Liver (tissue), 9 donors: ENCODE results near the gene MCM10. TPM values are rescaled to one million over a fixed set of nuclear protein-coding genes. Genes with fewer than 3 reads are reported as not detected.

ENCODE experiments used
- DNase-seq: peaks from one replicate; pipeline ENCODE4 v3.0.0-alpha.2; 2017; ENCODE audit warnings: low spot score
- H3K27ac ChIP-seq, 2 donors: one replicate each; pipeline ENCODE4 v1.7.0; 2013; ENCODE audit warnings: inconsistent platforms in 2 of 2, low read length in 2 of 2, control low read depth in 1 of 2, low read depth in 1 of 2, mild to moderate bottlenecking in 1 of 2
- H3K27me3 ChIP-seq, 4 donors: one replicate each; pipeline versions ENCODE4 v1.6.1 to v1.7.0; 2013; ENCODE audit warnings: low read length in 3 of 4, inconsistent platforms in 1 of 4, mild to moderate bottlenecking in 1 of 4, moderate library complexity in 1 of 4; ENCODE audit not compliant: control insufficient read depth in 4 of 4, insufficient read depth in 4 of 4
- H3K36me3 ChIP-seq, 4 donors: one replicate each; pipeline versions ENCODE4 v1.6.1 to v1.7.0; 2013; ENCODE audit warnings: low read length in 3 of 4, mild to moderate bottlenecking in 3 of 4, low read depth in 1 of 4, moderate library complexity in 1 of 4; ENCODE audit not compliant: control insufficient read depth in 4 of 4, insufficient read depth in 3 of 4
- H3K4me1 ChIP-seq, 4 donors: one replicate each; pipeline versions ENCODE4 v1.6.1 to v1.7.0; 2013; ENCODE audit warnings: low read length in 3 of 4, mild to moderate bottlenecking in 3 of 4, moderate library complexity in 1 of 4; ENCODE audit not compliant: control insufficient read depth in 4 of 4, insufficient read depth in 4 of 4
- H3K4me3 ChIP-seq, 3 donors: one replicate each; pipeline versions ENCODE4 v1.6.1 to v1.7.0; 2013; ENCODE audit warnings: low read length in 3 of 3, control low read depth in 1 of 3, low read depth in 1 of 3, mild to moderate bottlenecking in 1 of 3
- H3K9ac ChIP-seq, 2 donors: one replicate each; pipeline ENCODE4 v1.7.0; 2013; ENCODE audit warnings: low read length in 2 of 2, mild to moderate bottlenecking in 2 of 2, moderate library complexity in 2 of 2, control low read depth in 1 of 2, low read depth in 1 of 2
- H3K9me3 ChIP-seq, 4 donors: one replicate each; pipeline versions ENCODE4 v1.6.1 to v1.7.0; 2013; ENCODE audit warnings: low read length in 3 of 4; ENCODE audit not compliant: control insufficient read depth in 4 of 4
- ATF3 ChIP-seq: IDR thresholded peaks from 2 replicates; pipeline ENCODE4 v1.6.1; 2016; ENCODE audit warnings: antibody characterized with exemption
- CTCF ChIP-seq: fragments of 150-350 bp; IDR thresholded peaks from 2 replicates; pipeline ENCODE4 v1.5.1; 2017; ENCODE audit warnings: improper control_type of control experiment, low read depth, low read length; ENCODE audit not compliant: missing input control
- EGR1 ChIP-seq, 2 donors: IDR thresholded peaks; 2 replicates each; pipeline ENCODE4 v1.6.1; 2016 to 2018; ENCODE audit warnings: antibody characterized with exemption in 2 of 2, low read depth in 2 of 2
- FOXA1 ChIP-seq: IDR thresholded peaks from 2 replicates; pipeline ENCODE4 v1.6.1; 2016; ENCODE audit warnings: antibody characterized with exemption
- FOXA2 ChIP-seq: IDR thresholded peaks from 2 replicates; pipeline ENCODE4 v1.6.1; 2016; ENCODE audit warnings: antibody characterized with exemption
- GABPA ChIP-seq, 2 donors: IDR thresholded peaks in 1 of 2; conservative IDR thresholded peaks in 1 of 2; 2 replicates each; pipeline ENCODE4 v1.6.1; 2016; ENCODE audit warnings: antibody characterized with exemption in 2 of 2, mild to moderate bottlenecking in 1 of 2, moderate library complexity in 1 of 2
- HNF4A ChIP-seq, 2 donors: conservative IDR thresholded peaks; 2 replicates each; pipeline ENCODE4 v1.6.1; 2016; ENCODE audit warnings: antibody characterized with exemption in 2 of 2, mild to moderate bottlenecking in 2 of 2
- HNF4G ChIP-seq: IDR thresholded peaks from 2 replicates; pipeline ENCODE4 v1.6.1; 2016; ENCODE audit warnings: antibody characterized with exemption
- JUND ChIP-seq, 2 donors: IDR thresholded peaks; 2 replicates each; pipeline ENCODE4 v1.6.1; 2016; ENCODE audit warnings: antibody characterized with exemption in 2 of 2
- MAX ChIP-seq: IDR thresholded peaks from 2 replicates; pipeline ENCODE4 v1.6.1; 2016; ENCODE audit warnings: antibody characterized with exemption
- NR2F2 ChIP-seq: IDR thresholded peaks from 2 replicates; pipeline ENCODE4 v1.6.1; 2016; ENCODE audit warnings: antibody characterized with exemption
- RAD21 ChIP-seq, 2 donors: IDR thresholded peaks; 2 replicates each; pipeline ENCODE4 v1.6.1; 2016; ENCODE audit warnings: antibody characterized with exemption in 2 of 2, mild to moderate bottlenecking in 2 of 2
- REST ChIP-seq: IDR thresholded peaks from 2 replicates; pipeline ENCODE4 v1.6.1; 2016; ENCODE audit warnings: antibody characterized with exemption, mild to moderate bottlenecking
- RXRA ChIP-seq, 2 donors: IDR thresholded peaks; 2 replicates each; pipeline ENCODE4 v1.6.1; 2017 to 2018; ENCODE audit warnings: antibody characterized with exemption in 2 of 2, mild to moderate bottlenecking in 1 of 2
- SP1 ChIP-seq: IDR thresholded peaks from 2 replicates; pipeline ENCODE4 v1.6.1; 2018; ENCODE audit warnings: antibody characterized with exemption, mild to moderate bottlenecking
- TAF1 ChIP-seq: conservative IDR thresholded peaks from 2 replicates; pipeline ENCODE4 v1.6.1; 2016; ENCODE audit warnings: antibody characterized with exemption, mild to moderate bottlenecking
- YY1 ChIP-seq: IDR thresholded peaks from 2 replicates; pipeline ENCODE4 v1.6.1; 2016; ENCODE audit warnings: antibody characterized with exemption, mild to moderate bottlenecking
- WGBS: extraction: QIAGEN DNeasy Blood & Tissue Kit; methylation state at CpG from one replicate; pipeline ENCODE4 v1.1.7; 2013; 5-methylcytosine and 5-hydroxymethylcytosine counted together
- polyA plus RNA-seq, 2 donors: library from polyadenylated mRNA; stranded (reverse) in 1 of 2; unstranded in 1 of 2; fragments of 200-250 nt in 1 of 2; fragments of >200 nt in 1 of 2; fragmentation: Nextera tagmentation in 1 of 2; extraction: Ambion mirVana in 1 of 2; gene quantifications; one replicate each; pipeline versions ENCODE4 v1.2.1 to v1.2.3, GENCODE V29; 2013 to 2015
- total RNA-seq, 2 donors: library from RNA; depleted of rRNA; stranded (reverse); fragments of >200 nt; gene quantifications; one replicate each; pipeline ENCODE4 v1.2.3, GENCODE V29; 2014
- TF ChIP-seq, protein P1 (sequence below): IDR thresholded peaks from 2 replicates; pipeline ENCODE4 v1.6.1; 2016; ENCODE audit warnings: antibody characterized with exemption
- donor health status: healthy.
- donor health status: healthy.
- donor health status: healthy.
- donor health status: healthy.
- donor health status: healthy.

The MCM10 gene
- total and polyA plus RNA-seq, 4 donors: under 0.01 to 10.0 (median 0.34) TPM

- no peak for DNase-seq
- no peak overlapping the region for H3K9ac ChIP-seq
- no peaks in the 10 kb centered on the region for H3K27me3 ChIP-seq
- no peak for TF ChIP-seq HNF4G
- no peak for TF ChIP-seq MAX
- TF ChIP-seq HNF4A (conservative IDR thresholded peaks at IDR 0.05): no peak
- no peak for TF ChIP-seq ATF3
- no peak for TF ChIP-seq FOXA2
- TF ChIP-seq RXRA (IDR thresholded peaks at IDR 0.05): no peak
- no peak for TF ChIP-seq RAD21 (IDR thresholded peaks at IDR 0.05)
- no peak for TF ChIP-seq CTCF
- no peak for TF ChIP-seq EGR1 (IDR thresholded peaks at IDR 0.05; ENCODE audit: low read depth in 2 of 2)
- no peak for TF ChIP-seq NR2F2
- TF ChIP-seq SP1: no peak
- TF ChIP-seq FOXA1: no peak
- no peak for TF ChIP-seq YY1
- TF ChIP-seq JUND (IDR thresholded peaks at IDR 0.05): no peak
- TF ChIP-seq REST: no peak
- TF ChIP-seq, protein P1, sequence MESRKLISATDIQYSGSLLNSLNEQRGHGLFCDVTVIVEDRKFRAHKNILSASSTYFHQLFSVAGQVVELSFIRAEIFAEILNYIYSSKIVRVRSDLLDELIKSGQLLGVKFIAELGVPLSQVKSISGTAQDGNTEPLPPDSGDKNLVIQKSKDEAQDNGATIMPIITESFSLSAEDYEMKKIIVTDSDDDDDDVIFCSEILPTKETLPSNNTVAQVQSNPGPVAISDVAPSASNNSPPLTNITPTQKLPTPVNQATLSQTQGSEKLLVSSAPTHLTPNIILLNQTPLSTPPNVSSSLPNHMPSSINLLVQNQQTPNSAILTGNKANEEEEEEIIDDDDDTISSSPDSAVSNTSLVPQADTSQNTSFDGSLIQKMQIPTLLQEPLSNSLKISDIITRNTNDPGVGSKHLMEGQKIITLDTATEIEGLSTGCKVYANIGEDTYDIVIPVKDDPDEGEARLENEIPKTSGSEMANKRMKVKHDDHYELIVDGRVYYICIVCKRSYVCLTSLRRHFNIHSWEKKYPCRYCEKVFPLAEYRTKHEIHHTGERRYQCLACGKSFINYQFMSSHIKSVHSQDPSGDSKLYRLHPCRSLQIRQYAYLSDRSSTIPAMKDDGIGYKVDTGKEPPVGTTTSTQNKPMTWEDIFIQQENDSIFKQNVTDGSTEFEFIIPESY: no peak
- TF ChIP-seq TAF1: no peak
- TF ChIP-seq GABPA (IDR thresholded peaks at IDR 0.05 in 1 of 2, conservative IDR thresholded peaks at IDR 0.05 in 1 of 2): no peak
- no peaks in the 10 kb centered on the region for H3K9me3 ChIP-seq
- H3K4me1 ChIP-seq: peaks cover 0 to 2% (median 0%) of the 10 kb centered on the region in 4 donors
- H3K4me3 ChIP-seq: no peak overlapping the region
- no peak overlapping the region for H3K27ac ChIP-seq
- H3K36me3 ChIP-seq: no peaks in the 10 kb centered on the region
- WGBS: 96% methylated on average over 3 of the region's 3 CpGs
Measured at GRCh38 chr10:13187135-13187534, 25.8 kb downstream of the MCM10 start.
